GDM1 (cell line): Measurements from ENCODE around the gene DNAH17.

Experiments used
- DNase-seq: peaks from one replicate; lab custom pipeline; 2025; lab: John Stamatoyannopoulos, UW

The DNAH17 gene

GRCh38 chr17:78602246-78602645 is 25.1 kb upstream of the DNAH17 start:
- no peak for DNase-seq

- DNase-seq: no peak
Measured at GRCh38 chr17:78601577-78602190, 24.5 kb upstream of the DNAH17 start.

- DNase-seq: no peak
Measured at GRCh38 chr17:78600181-78600721, 23.1 kb upstream of the DNAH17 start.

- DNase-seq: no peak
Measured at GRCh38 chr17:78599419-78599818, 22.2 kb upstream of the DNAH17 start.

GRCh38 chr17:78598013-78598471 is 20.8 kb upstream of the DNAH17 start:
- no peak for DNase-seq

GRCh38 chr17:78596871-78597764 is 19.9 kb upstream of the DNAH17 start:
- no peak for DNase-seq

- DNase-seq: no peak
Measured at GRCh38 chr17:78595135-78595810, 18.1 kb upstream of the DNAH17 start.

GRCh38 chr17:78592991-78593329 is 15.8 kb upstream of the DNAH17 start:
- no peak for DNase-seq

- no peak for DNase-seq
Measured at GRCh38 chr17:78591263-78591671, 14.1 kb upstream of the DNAH17 start.

GRCh38 chr17:78589885-78590284 is 12.7 kb upstream of the DNAH17 start:
- DNase-seq: no peak

GRCh38 chr17:78589031-78589675 is 12.0 kb upstream of the DNAH17 start:
- no peak for DNase-seq

- DNase-seq: no peak
Measured at GRCh38 chr17:78588258-78589030, 11.2 kb upstream of the DNAH17 start.

- no peak for DNase-seq
Measured at GRCh38 chr17:78585006-78585630, 7.9 kb upstream of the DNAH17 start.

GRCh38 chr17:78583091-78583490 is 5.9 kb upstream of the DNAH17 start:
- no peak for DNase-seq

- DNase-seq: no peak
Measured at GRCh38 chr17:78581304-78581703, 4.1 kb upstream of the DNAH17 start.

- no peak for DNase-seq
Measured at GRCh38 chr17:78580277-78580804, 3.1 kb upstream of the DNAH17 start.

GRCh38 chr17:78576389-78577112 is 645 bp downstream of the DNAH17 start:
- no peak for DNase-seq

- no peak for DNase-seq
Measured at GRCh38 chr17:78575899-78576298, 1.3 kb downstream of the DNAH17 start.

- no peak for DNase-seq
Measured at GRCh38 chr17:78575340-78575739, 1.9 kb downstream of the DNAH17 start.

GRCh38 chr17:78573955-78574354 is 3.2 kb downstream of the DNAH17 start:
- no peak for DNase-seq
